GM19467 (cell line): ENCODE results near the gene CCNI.
"Not testable (repeated sequence)": the region's sequence is repeated elsewhere in the genome, so short reads cannot be mapped to it uniquely, and the experiment has no call there.

Experiments used
- ATAC-seq: cut with Tn5 transposase; IDR thresholded peaks from one replicate; pipeline ENCODE4 v1.9.1; 2021; ENCODE audit warnings: mild to moderate bottlenecking, moderate library complexity; ENCODE audit not compliant: unreplicated experiment

Gene CCNI, protein sequence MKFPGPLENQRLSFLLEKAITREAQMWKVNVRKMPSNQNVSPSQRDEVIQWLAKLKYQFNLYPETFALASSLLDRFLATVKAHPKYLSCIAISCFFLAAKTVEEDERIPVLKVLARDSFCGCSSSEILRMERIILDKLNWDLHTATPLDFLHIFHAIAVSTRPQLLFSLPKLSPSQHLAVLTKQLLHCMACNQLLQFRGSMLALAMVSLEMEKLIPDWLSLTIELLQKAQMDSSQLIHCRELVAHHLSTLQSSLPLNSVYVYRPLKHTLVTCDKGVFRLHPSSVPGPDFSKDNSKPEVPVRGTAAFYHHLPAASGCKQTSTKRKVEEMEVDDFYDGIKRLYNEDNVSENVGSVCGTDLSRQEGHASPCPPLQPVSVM

DNA sequence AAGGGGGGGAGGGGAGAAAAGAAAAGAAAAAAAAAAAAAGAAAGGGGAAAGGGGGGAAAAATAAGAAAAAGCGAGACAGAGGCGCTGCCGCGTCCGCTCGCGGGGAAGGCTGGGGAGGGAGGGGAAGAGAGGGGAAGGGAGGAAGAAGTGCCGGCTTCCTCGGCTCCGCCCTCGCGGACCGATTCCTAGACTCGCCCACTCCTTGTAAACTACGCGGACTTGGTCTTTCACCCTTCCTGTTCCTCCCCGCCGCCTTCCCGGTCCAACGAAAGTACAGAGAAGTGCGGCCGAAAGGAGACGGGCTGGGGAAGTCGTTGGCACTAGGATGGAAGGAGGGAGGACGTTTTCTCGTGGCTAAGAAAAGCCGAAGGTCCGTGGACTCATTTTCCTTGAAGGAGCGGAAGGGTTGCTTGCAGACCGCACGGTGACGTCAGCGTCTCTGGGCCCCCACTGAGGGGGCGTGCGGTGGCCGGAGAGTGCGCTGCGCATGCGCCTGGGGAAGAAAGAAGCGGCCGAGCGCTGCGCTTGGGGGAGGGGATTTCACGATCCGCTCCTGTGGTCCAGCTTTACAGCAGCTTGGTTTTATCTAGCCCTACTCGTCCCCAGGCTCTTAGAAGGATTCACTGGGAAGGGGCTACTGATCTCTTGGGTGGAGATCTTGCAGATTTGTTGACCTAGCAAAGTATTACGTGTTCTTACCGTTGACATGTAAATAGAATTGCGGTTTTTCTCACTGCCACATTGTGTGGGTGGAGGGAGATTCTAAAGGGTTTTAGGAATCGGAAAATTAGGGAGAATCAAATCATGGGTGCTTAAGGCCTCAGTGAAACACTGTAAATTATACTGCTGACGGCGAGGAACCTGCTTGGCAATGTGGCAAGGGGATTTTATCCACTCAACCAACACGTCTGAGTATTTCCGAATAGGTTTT is at the start of gene CCNI:
TSS of gene CCNI (minus strand) at position 121 of the 931 bp plus-strand sequence. CDS start 9,627 bp downstream, outside the sequence.
- peak; percentile 58 for ATAC-seq

DNA sequence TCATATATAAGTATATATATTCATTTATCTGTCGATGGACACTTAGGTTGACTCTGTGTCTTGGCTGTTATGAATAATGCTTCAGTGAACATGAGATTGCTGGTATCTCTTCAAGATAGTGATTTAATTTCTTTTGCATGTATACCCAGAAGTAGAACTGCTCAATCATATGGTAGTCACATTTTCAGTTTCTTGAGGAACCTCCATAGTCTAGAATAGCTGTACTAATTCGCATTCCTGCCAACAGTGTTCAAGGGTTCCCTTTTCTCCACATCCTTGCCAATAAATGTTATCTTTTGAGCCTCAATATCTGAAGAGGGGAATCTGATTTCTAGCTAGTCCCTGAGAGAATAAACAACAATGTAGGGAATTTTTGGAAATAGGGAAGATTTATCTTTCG is 48.8 kb upstream of the CCNI start:
- no peak for ATAC-seq

DNA sequence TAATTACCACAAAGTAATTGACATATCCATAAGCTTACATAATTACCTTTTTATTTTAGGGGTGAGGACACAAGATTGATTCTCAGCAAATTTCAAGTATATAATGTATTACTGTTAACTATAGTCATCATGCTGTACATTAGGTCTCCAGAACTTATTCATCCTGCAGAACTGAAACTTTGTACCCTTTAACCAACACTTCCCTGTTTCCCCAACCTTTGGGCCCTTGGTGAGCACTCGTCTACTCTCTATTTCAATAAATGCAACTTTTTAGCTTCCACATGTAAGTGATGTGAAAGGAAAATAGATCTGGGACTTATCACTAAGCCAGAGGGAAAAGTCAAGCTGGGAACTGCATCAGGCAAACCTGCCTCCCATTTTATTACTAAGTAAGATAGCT is 47.6 kb upstream of the CCNI start:
- no peak for ATAC-seq

DNA sequence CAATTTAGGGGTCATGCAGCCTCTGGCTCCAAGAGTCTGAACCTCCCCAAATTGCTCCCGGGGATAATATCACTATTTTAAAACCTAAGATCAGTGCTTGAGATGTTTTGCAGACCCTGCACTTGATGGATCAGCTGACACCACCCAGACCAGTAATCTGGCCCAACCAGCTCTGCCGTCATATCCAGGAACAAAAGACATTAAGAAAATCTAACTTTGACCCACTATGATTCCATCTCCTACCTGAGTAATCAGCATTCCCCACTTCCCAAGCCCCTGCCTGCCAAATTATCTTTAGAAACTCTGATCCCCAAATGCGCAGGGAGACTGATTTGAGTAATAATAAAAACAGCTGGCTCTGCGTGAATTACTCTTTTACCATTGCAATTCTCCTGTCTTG is 46.9 kb upstream of the CCNI start:
- no peak for ATAC-seq

DNA sequence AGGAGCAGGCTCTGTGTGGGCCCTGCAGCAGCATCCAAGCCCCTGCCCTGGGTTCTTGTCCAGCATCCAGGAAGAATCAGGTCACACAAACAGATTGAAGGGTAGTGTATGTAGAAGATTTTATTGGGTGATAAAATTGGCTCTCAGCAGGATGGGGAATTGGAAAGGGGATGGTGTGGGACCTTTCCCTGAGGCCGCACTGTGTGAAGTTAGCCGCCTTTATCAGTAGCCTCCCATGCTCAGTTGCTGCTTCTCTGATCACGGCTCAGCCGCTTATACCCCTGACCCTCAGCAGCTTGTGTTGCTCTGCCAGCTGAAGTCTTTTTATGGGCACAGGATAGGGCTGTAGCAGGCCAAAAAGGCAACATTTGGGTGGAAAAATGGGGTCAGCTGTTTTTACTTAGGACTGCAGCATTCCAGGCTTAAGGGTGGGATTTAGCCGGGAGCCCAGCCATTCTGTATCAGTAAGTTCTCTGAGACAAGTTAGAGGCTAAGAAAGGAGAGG is 46.0 kb upstream of the CCNI start:
- no peak for ATAC-seq

DNA sequence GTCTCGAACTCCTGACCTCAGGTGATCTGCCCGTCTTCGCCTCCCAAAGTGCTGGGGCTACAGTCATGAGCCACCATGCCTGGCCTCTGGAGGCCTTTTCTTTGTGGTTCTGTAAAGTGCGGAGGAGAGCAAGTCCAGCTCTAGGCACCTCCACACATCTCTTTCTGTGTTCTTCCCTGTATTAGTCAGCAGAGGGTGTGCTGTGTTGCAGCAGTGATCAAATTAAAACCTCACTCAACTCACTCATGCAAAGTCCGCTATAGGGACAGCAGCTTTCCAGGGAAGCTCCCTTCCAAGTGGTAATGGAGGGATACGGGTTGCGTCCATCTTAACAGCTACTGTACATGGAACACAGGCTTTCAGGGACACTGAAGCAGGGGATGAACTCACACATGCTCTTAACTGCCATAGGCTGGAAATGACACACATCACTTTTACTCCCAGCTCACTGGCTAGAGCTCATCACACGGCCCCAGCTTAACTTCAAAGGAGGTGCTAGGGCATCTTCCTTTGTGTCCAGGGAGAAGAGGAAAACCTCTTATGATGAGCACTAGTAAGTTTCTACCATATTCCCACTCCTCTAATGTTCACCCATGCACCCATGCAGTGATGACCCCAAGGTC is 45.2 kb upstream of the CCNI start:
- ATAC-seq: no peak

DNA sequence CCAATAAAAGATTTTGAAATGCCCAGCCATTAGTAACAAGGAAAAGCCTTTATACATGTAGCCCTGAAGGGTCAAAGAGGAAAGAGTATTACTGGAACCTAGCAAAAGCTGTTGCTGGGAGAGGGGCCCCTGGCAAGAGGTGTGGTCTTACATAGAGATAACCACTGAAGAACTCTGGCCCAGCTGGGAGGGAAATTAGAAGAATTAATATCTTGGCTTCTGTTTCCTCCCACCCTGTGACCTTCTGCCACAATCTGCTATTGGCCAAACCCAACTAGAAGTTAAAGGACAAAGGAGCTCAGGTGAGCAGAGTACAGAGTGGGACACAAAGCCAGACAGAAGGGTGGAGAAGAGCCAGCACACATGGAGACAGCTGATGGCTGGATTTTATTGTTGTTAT is 41.9 kb upstream of the CCNI start:
- ATAC-seq: no peak

DNA sequence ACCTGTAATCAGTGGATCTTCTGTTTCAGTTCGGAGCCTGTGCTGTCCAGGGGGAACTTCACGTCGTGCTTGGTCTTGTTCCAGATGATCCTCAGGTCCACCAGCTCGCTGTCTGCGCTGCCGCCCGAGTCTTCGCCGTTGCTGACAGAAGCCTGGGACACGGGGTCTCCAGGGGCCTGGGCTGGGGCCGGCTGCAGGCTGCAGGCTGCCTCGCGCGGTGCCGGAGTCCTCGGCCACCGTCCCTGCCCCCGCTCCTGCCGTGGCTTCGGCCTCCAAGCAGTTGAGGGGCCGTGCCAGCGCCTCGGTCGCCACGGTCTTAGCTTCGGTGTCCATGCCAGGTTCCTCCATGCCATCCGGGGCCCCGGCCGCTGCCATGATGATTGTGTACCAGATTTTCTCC is 37.3 kb upstream of the CCNI start:
- ATAC-seq: no peak

DNA sequence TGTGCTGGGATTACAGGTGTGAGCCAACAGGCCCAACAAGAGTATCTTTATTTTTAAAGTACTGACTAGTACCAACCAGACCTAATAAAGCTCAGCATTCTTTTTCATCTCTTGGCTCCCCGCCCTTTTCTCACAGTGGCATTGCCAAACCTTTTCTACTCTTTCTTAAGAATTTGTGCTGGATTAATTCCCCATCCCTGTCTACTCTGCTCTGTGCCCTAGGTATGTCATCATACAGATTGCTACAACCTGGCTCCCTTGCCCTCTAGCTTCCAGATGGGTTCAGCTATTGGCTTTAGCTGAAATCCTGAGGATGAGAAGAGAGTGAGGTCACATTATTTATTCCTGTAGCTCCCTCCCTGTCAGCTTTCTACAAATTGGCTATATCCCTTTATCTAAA is 34.9 kb upstream of the CCNI start:
- ATAC-seq: no peak

DNA sequence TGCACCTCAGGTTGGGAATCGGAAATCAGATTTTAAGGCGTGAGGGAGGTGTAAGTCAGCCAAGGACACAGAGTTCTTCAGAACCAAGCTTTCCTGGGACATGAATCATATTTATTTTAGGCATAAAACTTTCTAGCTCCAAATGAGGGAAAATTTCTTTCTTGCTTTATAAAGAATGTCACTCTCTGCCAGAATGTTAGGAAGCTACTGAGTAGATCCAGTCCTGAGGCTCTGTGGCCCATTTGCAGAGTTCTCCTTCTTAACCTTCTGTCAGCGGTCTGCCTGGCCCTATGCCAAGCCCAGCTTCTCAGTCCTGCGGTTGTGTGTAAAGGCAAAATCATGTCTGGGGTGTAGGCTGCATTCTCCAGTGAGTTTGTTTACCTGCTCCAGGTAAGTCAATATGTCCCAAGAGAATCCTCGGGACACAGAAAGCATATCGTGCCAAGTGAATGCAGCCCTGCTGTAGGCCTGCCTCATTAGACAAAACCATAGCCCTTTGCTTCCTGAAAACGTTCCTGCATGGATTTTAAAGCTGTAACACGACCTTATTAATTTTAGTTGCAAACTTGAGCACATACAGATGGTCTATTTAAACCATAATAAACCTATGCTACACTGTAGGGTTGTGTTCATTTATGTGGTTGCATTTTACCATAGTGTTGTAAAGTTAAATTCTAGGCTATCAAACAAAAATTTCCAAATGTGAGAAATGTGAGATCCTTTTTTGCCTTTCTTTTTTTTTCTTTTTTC is 29.2 kb upstream of the CCNI start:
- no peak for ATAC-seq

DNA sequence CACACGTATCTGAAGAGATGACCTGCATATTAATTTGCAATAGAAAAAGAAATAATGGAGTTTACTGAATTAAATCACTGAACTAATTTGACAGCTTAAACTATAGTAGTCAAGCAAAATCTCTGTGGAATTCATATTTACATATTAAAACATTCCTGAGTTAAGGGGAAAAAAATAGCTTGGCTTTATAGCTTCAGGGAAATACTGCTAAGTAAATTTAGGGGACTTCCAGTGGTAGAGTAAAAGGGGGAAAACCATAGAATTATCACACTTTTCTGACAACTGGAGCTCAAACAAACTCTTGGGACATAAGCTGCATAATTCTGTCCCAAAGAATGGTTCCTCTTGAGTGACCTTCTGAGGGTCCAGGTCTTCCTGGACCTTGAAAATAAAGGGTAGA is 28.6 kb upstream of the CCNI start:
- no peak for ATAC-seq

DNA sequence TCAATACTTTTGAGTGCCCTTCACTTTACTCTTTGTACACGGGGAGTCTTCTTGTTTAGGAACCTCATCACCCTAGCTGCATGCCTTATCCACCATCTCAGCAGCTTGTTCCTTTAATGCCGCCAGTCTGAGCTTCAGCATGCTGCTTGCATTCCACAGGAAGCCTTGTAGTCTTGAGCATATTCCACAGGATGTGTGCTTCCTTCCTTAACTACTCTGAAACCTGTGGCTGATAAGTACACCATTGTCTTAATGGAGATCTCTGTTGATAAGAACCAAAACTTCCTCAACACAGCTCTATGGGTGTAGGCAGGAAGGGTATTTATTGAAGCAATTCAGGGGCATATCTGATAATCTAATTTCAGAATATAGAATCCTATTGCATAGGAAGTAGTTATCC is 24.4 kb upstream of the CCNI start:
- no peak for ATAC-seq

DNA sequence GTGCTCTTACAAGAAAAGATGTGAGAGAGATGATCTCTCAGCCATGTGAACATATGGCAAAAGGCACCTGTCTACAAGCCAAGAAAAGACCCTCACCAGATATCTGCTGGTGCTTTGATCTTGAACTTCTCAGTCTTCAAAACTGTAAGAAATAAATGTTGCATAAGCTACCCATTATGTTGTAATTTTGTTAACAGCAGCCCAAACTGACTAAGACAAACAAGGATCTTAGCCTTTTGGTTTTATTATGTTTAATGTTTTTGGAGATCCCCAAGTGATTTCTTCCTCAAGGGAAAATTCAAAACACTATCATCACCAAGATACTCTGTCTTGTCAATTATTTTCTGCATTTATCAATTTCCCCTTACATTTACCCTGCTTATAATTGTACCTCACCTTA is 21.8 kb upstream of the CCNI start:
- no peak for ATAC-seq

DNA sequence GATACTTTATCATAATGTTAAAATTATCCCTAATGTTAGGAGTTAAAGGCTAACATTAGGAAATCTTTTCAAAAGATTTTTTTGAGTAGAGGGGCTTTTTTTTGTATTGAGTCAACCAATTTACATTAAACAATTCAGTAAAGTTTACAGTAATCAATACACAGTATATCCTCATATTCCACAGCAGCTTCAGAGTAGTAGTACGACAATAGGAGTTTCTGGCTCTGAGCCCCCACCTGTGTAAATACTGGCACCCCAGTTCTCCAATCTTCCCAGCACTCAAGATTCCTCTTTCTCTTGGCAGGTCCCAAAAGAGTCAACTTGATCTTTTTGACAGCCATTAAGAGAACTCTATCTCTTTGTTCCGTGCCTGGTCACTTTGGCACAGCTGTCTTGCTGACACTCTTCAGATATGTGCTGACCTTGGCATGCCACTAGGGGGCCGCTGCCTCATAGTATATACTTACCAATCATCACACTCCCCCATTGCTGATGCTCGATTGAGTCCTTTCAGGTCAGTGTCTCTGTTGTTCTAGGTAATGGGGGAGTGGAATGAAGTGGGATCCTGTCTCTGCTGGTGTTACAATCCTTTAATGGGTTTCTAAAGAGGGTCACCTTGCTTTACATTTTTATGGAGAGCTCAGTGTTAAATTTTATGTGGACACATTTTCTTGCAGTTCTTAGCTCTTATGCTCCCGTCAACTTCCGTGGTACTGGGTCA is 19.5 kb upstream of the CCNI start:
- ATAC-seq: peak; percentile 99

DNA sequence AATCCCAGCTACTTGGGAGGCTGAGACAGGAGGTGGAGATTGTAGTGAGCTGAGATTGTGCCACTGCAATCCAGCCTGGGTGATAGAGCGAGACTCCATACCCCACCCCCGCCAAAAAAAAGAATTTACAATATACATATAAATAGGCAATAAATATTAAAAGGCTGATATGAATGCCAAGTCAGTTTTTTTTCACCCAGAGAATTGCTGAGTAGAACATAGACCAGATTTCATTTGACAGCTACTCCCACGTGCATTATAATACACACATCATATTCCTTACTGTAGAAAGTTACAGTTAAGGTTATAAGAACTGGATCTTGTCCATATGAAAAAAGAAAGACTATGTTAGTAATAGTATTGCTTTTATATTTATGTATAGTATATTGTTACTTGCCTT is 18.7 kb upstream of the CCNI start:
- no peak for ATAC-seq

DNA sequence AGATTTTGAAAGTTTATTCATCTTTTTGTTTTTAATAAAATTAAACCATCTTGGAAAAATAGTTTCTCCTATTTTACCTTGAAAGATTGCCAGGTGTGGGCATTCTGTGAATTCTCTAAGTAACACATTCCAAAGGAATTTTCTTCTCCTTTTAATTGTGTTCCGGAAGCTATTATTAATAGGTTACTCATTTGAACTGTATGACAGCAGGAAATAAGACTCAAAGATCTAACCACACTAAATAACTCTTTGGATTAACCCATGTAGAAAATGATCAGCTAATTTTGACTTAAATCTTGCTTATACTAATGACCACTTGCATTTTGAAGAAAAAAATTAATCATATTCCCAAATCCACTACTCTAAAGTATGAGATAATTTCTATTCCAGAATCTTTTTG is 17.6 kb upstream of the CCNI start:
- no peak for ATAC-seq

DNA sequence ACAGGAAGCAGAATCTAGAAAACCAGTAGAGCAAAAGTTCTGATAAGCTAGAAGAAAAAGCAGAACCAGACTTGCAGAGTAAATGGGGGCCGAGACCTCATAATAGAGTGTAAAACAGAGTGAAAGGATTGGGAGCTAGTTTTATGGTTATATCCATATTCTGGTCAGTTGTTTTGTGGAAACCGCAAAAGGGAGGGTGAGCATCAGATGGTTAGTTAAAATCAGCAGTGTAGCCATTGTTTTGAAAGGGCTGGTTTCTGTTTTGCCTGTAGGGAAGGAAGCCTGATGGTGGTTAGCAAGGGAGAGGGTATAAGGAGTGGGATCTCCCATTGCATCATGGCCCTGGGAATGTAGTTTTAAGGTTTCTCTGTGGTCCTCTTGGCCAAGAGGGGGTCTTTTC is 17.2 kb upstream of the CCNI start:
- ATAC-seq: no peak

DNA sequence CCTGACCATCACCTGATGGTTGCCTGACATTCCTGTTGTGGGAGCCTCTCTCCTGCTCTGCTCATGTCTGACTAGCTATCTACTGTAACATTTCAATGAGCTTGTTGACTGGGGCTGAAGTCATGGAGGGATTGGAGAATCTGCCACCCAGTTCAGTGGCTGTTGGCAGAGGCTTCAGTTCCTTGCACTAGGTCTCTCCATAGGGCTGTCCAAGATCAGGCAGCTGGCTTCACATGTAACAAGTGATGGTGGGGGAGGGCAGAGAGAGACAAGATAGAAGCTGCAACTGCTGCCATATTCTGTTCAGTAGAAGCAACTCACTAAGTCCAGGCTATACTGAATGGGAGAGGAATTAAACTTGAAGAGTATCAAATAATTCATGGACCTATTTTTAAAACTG is 14.1 kb upstream of the CCNI start:
- ATAC-seq: no peak

DNA sequence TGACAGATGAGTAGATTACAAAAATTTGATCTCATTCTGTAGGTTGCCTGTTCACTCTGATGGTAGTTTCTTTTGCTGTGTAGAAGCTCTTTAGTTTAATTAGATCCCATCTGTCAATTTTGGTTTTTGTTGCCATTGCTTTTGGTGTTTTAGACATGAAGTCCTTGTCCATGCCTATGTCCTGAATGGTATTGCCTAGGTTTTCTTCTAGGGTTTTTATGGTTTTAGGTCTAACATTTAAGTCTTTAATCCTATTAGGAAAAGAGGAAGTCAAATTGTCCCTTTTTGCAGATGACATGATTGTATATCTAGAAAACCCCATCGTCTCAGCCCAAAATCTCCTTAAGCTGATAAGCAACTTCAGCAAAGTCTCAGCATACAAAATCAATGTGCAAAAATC is 11.2 kb upstream of the CCNI start:
- ATAC-seq: not testable (repeated sequence)

DNA sequence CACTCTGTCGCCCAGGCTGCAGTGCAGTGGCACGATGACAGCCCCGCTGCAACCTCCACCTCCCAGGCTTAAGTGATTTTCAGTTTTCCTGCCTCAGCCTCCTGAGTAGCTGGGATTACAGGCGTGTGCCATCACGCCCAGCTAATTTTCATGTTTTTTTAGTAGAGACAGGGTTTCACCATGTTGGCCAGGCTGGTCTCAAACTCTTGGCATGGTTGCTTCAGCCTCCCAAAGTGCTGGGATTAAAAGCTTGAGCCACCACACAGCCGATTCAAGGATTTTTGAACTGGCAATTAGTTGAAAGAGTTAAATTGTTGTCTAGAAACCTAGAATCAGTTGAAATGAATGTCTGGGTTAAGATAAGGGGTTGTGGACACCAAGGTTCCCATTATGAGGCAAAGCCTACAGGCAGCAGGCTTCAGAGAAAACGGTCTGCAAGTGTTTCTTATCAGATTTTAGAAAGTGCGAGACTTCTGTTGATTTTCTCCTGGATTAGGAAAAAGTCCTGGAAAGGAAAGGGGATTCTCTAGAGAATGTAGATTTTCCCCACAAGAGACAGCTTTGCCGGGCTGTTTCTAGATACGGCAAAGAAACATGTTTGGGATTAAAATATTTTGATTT is 8.3 kb upstream of the CCNI start:
- ATAC-seq: no peak
